Left kidney (tissue), 8 donors: ENCODE results near the gene CD3G. TPM values are rescaled to one million over a fixed set of nuclear protein-coding genes. Genes with fewer than 3 reads are reported as not detected.
"Not testable (repeated sequence)": the region's sequence is repeated elsewhere in the genome, so short reads cannot be mapped to it uniquely, and the experiment has no call there.

Source experiments
- DNase-seq: peaks from one replicate; pipeline ENCODE4 v3.0.0-alpha.2; 2013
- long read RNA-seq, 8 donors: transcript quantifications; one replicate each; lab custom pipeline, GENCODE V29; 2026
- polyA plus RNA-seq: library from polyadenylated mRNA; unstranded; fragments of 120-200 nt; gene quantifications from one replicate; pipeline ENCODE4 v1.2.1, GENCODE V29; 2013; ENCODE audit not compliant: insufficient read length

The CD3G gene
- polyA plus RNA-seq: 0.25 TPM
- long read RNA-seq, donor 1: 0 reads
- long read RNA-seq, donor 2: 0 reads
- long read RNA-seq, donor 3: 0 reads
- long read RNA-seq, donor 4: 0 reads
- long read RNA-seq, donor 5: 0 reads
- long read RNA-seq, donor 6: 0 reads
- long read RNA-seq, donor 7, partial matches to known transcripts: 0 of 1 reads
- long read RNA-seq, donor 7, other reads (novel, unspliced or antisense): 0 of 1 reads
- long read RNA-seq, donor 8: 0 reads

DNA sequence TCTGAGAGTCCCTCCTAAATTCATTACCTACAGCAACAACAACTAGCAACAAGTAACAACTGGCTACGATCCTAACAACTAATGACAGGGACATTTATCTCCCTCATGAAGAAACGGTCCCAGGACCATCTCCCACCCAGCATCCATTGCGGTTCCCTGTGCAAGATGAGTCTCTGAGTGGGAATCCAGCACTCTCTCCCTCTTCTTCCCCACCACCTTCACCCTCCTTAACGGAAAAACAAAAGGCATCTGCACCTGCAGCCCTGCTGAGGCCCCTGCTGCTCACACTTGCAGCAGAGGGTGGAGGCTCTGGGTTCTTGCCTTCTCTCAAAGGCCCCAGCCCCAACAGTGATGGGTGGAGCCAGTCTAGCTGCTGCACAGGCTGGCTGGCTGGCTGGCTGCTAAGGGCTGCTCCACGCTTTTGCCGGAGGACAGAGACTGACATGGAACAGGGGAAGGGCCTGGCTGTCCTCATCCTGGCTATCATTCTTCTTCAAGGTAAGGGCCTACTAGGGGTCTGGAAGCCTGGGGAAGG lies at the start of gene CD3G:
CD3G (plus strand) TSS at position 364 of the 535 bp plus-strand sequence; CDS start at position 444, 80 bp downstream.
- DNase-seq: no peak

DNA sequence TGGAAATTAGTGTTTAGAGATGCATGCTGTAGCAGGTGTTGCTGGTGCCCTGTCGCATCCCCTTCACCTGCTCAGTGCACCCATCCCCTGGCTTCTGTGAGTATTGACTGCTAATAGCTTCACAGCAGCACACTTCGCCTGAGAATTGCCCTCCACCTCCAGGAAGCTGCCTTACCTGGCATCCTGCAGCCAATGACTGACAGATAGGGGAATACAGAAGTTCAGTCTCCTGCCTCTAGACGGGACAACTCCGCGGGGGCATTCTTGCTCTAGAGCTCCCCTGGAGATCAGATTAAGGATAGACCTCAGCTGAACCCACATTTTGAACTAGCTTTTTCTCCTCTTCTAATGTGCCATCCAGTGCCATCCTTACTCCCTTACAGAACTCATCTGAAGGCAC lies 48.9 kb upstream of the CD3G start:
- no peak for DNase-seq

DNA sequence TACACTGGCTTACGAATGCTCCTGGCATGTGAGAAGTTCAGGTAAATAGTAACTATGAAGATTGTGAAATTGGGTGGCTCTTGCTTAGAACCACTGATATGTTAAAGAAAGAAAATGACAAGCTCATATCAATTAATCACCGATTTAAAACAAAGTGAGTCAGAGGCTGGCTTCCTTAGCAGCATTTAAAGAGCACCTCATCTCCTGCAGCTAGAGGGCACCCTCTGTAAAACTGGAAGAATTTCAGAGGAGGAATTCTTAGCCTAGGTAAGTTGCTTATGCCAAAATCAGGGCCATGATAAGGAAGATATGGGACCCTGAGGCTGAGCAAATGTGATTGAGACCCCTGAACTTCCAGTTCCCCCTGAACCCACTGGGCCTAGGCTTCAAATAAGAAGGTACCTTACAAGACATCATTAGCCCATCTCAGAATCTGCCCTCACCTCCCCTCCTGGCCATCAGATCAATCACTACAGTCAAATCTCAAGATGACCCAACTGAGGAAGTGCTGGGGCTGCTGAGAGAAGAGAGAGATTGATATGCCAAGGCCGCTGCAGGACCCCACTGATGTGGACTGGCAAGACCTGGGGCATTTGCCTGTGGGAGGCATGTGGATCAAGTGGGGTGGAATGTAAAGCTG lies 48.2 kb upstream of the CD3G start:
- DNase-seq: no peak

DNA sequence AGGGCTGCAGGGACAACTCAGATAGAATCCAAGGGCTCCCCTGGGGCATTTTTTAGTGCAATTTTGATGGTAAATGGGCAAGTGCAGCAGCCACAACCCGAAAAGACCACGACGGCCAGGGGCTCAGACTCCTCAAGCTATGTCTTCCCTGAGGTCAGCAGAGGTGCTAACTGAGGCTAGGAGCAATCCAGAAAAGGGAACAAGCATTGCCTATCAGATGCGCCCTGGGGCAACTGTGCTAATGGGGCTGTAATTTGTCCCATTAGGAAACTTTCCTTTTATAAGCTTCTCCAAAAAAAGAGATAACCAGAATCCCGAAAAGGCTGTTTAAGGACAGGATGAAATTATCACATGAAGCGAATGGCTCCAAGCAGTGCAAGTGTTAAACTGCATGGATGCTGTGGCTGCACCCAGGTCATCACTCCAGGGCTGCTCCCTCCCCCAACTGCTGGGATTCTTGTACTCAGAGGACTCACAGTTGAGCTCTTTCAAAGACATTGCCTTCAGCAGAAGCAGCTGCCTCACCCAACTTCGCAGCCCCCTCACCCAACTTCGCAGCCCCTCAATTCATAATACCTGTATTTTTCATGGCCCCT lies 42.4 kb upstream of the CD3G start:
- no peak for DNase-seq

DNA sequence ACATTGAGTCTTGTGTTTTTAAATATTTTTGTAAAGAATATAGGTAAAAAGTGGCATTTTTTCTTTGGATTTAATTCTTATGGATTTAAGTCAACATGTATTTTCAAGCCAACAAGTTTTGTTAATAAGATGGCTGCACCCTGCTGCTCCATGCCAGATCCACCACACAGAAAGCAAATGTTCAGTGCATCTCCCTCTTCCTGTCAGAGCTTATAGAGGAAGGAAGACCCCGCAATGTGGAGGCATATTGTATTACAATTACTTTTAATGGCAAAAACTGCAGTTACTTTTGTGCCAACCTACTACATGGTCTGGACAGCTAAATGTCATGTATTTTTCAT lies 39.9 kb upstream of the CD3G start:
- no peak for DNase-seq

DNA sequence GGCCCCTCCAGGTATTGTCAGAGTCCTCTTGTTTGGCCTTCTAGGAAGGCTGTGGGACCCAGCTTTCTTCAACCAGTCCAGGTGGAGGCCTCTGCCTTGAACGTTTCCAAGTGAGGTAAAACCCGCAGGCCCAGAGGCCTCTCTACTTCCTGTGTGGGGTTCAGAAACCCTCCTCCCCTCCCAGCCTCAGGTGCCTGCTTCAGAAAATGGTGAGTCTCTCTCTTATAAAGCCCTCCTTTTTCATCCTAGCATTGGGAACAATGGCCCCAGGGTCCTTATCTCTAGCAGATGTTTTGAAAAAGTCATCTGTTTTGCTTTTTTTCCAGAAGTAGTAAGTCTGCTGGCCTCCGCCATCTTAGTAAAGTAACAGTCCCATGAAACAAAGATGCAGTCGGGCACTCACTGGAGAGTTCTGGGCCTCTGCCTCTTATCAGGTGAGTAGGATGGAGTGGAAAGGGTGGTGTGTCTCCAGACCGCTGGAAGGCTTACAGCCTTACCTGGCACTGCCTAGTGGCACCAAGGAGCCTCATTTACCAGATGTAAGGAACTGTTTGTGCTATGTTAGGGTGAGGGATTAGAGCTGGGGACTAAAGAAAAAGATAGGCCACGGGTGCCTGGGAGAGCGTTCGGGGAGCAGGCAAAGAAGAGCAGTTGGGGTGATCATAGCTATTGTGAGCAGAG lies 39.4 kb upstream of the CD3G start, which contains the start of gene CD3E:
CD3E (plus strand) TSS at position 163 of the 681 bp plus-strand sequence; CDS start at position 386, 223 bp downstream.
- no peak for DNase-seq

DNA sequence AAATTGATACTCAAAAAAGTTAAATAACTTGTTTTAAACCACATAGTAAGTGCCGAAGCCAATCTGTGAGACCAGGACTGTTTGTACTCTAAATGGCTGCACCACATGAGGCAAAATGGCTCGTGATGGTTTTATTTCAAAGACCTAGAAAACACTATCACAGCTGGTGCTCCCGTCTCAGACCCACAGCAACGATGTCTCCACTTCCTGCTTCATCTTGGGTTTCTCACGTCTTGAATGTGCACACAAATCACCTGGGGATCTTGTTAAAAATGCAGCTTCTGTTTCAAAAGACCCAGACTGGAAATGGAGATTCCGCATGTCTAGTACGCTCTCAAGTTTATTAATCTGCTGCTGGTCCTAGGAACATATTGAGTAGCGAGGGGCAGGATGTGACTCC lies 38.4 kb upstream of the CD3G start:
- no peak for DNase-seq

DNA sequence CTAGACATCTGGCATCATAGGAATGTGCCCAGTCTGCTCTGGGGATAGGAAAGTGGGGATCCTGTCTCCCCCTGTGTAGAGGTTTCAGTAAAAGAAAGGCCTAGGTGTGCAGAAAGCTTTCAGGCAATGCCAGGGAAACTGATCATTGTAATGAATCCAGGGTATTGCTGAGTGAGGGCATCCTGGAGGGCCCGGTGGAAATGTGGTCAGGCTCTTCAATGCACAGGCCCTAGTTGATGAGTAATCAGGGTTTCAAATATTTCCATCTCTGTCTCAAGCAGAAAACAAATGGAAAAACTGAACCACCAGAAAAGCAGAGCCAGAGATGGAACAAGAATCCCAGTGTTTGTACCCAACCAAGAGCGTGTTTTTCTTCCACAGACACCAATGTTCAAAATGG lies 37.6 kb upstream of the CD3G start:
- no peak for DNase-seq

DNA sequence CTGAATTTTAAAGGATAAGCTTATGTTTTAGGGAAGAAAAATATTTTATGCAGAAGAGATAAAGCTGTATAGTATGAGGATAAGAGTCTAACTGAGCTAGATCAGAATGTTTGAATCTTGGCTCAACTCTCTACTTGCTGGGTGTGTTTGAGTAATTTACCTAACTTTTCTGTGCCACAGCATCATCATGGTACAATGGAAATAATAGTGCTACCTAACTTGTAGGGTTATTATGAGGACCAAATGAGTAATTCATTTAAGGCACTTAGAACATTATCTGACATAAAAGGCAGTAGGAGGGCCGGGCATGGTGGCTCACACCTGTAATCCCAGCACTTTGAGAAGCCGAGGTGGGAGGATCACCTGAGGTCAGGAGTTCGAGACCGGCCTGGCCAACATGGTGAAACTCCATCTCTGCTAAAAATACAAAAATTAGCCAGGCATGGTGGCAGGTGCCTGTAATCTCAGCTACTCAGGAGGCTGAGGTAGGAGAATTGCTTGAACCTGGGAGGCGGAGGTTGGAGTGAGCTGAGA lies 35.1 kb upstream of the CD3G start:
- not testable (repeated sequence) for DNase-seq

DNA sequence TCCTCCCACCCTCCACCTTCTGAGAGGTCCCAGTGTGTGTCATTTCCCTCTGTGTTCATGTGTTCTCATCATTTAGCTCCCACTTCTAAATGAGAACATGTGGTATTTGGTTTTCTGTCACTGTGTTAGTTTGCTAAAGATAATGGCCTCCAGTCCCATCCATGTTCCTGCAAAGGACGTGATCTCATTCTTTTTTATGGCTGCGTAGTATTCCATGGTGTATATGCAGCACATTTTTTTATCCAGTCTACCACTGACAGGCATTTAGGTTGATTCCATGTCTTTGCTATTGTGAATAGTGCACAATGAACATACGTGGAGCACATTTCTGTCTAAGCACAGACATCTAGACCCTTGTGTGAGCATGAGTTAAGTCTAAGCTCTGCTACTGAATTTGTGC lies 33.9 kb upstream of the CD3G start:
- no peak for DNase-seq

DNA sequence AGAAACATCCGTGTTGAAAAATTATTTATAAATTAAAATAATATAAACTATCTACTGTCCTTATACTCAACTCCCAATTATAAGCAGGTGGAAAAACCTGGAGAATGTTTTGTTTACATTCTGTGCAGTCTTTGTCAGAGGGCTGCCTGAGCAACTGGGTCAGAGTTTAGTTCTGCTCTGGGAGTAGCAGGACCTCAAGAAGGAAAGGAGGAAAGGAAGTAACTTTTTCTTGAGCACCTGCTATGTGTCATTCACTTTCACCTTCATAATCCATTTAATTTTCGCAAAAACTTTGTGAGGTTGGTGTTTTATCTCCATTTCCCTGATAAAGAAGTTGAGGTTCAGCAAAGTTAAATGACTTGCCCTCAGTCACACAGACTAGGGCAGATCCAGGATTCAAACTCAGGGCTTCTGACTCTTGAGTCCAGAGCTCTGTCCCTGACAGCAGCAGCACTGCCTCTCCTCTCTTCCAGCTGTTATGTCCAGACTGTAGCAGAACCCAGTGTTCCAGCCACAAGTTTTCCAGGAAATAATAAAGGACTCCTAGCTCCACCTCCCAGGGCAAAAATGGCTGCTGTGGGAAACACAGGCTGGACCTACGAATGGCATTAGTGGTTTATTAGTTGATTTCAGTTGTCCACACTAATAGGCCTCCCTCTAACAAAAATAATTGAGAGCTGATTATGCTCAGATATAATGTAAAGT lies 33.2 kb upstream of the CD3G start:
- no peak for DNase-seq

DNA sequence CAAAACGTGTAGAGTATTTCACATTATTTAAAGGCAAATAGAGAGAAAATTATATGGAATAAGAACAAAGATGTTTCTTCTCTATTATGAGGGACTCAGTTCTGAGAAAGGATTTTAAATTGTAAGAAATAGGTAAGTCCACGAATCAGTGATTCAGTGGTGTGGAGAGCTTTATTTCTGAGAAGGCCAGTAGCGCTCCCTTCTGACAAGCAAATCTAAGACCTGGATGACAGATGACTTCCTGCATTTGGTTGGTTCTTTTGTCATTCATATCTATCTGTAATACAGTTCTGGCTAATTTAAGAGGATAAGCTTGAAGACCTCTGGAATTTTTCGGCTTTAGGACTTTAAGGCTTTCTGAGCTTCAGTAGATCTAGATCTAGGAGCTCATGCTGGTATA lies 32.6 kb upstream of the CD3G start:
- DNase-seq: no peak

DNA sequence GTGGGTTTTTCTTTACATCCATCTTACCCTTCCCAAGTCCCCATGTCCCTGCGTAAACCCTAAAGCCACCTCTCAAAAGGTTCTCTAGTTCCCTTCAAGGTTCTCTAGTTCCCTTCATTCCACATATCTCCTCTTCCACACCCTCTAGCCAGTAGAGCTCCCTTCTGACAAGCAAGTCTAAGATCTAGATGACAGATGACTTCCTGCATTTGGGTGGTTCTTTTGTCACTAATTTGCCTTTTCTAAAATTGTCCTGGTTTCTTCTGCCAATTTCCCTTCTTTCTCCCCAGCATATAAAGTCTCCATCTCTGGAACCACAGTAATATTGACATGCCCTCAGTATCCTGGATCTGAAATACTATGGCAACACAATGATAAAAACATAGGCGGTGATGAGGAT lies 31.8 kb upstream of the CD3G start:
- no peak for DNase-seq

DNA sequence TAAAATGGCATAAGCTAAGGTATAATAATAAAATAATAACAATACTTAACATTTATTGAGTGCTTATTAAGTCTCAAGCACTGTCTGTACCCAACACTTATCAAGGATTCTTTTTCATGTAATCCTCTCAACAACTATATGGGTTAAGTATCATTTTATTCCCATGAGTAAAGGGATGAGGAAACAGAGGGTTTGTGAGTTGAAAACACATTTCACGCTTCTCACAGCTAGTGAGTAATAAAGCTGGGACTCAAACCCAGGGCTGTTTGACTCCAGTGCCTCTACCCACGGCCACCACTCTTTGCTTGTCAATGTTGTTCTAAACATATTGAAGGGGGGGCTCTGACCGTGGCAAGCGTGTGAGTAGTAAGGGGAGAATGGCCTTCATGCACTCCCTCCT lies 30.9 kb upstream of the CD3G start:
- no peak for DNase-seq

DNA sequence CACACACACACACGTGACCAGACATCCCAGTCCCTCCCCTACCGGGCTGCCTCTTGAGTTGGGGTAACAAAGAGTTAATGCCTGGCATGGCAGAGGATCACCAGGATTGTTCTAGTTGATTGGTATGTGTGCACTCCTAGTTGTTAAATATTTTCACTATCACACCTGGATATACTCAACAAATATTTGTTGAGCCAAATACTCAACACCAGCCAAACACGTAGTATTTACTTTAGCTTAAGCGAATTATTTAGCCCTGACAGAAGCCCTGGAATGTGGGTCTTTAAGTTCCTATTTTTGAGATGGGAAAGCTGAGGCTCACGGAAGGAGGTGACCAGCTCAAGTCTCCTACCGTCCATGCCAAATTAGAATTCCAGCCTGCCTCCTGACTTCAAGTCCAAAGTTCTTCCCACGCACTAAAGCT lies 29.1 kb upstream of the CD3G start:
- DNase-seq: no peak

DNA sequence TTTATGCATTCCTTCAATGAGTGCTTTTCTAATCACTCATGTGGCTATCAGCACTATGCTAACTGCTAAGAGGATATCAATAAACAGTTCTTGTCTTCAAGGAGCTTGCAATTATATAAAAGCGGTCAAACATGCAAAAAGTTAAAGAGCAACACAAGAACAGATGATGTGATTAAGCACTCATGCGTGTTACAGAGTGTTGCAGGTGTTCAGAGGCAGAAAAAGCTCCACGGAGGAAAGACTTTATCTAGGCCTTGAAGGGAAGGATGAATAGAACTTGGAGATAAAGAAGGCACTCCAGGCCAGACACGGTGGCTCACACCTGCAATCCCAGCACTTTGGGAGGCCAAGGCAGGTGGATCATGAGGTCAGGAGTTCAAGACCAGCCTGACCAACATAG lies 26.0 kb upstream of the CD3G start:
- DNase-seq: no peak

DNA sequence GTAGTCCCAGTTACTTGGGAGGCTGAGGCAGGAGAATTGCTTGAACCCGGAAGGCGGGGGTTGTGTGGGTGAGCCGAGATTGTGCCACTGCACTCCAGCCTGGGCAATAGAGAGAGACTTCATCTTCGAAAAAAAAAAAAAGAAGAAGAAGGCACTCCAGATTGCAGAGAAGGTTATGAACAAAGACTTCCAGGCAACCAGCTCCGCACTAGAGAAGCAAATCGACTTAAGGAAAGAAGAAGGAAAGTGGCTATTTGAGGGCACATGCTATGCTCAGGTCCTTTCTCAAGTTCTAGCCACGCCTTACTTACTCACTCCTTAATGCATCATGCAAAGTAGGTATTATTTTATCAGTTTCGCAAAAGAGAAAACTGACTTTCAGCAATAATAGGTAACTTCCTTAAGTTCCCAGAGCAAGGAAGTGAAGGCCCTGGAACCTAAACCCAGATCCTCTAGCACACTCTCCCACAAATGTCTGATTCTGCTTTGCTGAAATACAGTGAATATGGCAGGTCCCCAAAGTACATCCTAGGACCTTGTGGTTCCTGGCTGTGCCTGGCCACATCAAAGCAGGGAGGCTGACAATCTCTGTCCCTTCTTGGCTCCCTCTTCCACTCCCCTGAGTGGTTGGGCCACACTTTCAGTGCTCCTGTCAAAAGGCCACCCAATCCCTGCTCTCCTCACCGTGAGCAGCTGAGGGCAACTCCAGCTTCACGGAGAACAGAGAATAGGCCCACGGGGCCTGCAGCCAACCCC lies 25.4 kb upstream of the CD3G start:
- DNase-seq: no peak

DNA sequence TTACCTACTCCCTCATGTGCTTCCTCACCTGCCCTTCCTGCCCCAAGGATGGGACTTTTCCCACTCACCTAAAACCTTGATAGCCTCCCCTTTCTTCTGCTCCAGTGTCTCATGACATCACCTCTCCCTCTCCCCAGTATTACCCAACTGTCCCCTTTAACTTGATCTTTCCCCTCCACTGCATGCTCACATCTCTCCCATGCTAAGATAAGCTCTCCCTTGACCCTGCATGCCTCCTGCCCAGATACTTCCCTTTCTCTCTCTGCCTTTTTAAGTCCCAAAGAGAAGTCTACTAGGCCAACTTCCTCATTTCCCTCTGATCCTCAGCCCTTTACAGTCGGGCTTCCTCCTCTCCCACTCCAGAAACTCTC lies 24.8 kb upstream of the CD3G start:
- DNase-seq: no peak

DNA sequence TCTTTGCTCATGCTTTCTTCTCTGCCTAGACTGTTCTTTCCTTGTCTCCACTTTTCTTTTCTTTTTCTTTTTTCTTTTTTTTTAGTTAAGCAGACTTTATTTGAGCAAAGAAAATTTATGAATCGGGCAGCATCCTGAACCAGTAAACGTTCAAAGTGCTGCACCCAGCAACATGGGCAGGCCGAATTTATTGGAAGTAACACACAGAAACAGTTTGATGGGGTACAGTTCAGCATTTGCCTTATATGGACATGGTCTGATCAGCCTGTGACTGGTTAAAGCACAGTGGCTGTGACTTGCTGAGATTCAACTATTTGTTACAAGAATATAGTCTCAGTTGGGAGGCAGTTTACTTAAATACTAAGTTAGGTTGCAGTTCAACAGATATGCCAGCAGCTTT lies 23.6 kb upstream of the CD3G start:
- no peak for DNase-seq

DNA sequence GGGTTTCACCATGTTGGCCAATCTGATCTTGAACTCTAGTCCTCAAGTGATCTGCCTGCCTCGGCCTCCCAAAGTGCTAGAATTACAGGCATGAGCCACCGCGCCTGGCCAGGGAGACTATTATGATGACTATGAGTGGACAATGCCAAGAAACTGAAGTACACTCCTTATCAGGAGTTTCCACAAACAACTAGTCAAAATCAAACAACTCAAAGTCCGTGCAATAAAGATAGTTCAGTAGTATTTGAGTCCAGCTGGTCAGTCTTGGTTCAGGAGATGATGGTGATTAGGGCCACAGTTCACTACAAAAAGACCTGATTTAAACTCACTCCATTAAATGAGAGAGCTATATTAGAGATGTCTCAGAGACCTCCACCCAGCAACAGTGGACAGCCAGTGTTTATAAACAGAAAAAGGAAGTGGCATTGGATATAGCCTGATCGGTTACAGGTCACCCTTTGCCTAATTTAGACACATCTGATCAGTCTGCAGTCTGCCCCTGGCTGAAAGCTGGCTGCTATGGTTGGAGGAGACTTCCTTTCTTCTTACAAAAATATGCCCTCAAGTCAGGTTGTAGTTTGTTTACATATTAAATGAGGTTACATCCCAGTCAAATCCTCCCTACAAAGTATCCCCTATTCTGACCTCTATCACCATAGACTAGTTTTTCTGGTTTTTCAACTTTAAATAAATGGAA lies 22.6 kb upstream of the CD3G start:
- DNase-seq: no peak

DNA sequence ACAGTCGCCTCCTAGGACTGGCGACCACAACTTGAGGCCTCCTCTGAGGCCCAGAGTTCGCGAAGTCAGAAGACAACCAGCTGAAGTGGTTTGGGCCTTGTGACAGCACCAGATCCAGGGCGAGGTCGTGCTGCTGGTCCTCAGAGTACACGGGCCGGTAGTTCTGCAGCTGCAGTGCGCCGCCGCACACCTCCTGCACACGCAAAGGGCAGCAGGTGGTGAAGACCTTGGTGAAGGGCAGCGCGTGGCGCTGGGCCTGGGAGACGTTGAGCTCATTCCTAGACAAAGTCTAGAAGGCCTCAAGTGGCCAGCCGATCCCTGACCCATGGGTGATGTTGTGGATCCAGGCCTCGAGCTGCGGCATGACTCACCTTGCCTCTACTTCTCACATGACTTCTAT lies 21.4 kb upstream of the CD3G start:
- no peak for DNase-seq
